GM04503 (cell line): ENCODE results near the gene IGSF9B.

ENCODE experiments used
- DNase-seq: peaks from one replicate; pipeline ENCODE4 v3.0.0-alpha.2; 2012; ENCODE audit warnings: low read depth

Gene IGSF9B

GRCh38 chr11:133900176-133901105 is 56.3 kb downstream of the IGSF9B start:
- DNase-seq, result no peak

DNA sequence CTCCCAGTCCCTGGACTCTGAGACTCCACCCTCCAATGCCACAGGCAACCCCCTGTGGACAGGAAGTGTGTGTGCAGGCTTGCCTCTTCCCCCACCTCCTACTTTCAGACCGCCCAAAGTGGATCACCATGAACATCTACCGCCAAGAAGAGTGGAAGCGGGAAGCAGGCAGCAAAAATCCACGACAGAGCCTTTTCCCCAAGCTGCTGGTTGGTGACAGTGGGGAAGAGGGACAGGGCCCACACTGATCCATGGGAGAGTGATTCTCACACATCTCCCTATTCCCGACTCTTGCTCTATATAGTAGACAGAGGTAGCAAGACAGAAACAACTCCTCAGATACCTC is 58.0 kb downstream of the IGSF9B start:
- DNase-seq, result no peak

DNA sequence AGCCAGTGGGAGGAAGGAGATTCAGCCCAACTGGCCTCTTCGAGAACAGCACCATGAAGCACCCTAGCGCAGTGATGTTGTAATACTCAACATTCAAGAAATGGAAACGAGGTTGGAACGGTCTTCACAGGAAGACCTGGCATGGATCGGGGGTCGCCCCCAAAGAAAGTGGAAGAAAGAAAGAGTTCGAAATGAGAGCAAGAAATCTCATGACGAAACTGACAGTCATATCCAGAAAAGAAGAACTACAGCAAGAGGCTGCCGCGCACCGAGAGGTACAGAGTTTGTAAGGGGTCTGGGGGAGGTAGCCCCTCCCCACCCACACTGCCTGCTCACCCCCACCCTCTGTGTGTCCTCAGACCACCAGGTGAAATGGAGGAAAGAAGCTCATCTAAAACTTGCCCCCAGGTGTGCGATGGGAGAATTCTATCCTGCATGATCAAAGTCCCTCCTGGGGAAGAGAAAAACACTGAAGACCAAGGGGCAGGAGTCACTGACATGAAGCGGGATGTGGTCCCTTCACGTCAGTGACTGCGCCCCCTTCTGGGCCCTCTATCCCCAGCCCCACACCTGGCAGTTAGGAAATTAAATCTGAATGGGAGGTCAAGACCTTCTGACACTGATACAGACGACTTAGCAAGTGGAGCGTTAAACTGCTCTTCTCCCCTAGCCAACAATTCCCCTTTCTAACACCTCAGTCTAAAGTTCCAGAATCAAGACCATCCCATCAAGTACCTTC is 58.6 kb downstream of the IGSF9B start:
- no peak for DNase-seq

DNA sequence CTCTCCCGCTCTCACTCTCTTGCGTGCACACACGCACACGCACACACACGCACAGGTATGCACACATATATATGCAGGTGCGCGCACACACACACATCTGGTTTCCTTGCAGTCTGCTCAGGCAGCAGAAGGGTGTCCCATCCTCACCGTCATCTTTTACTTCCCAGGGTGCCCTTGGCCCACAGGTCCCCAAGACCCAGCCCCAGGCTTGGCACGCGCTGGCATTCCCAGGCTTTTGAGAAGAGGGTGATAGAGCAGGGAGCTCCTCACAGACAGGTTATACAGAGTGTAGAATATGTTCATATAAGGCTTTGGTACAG is 59.5 kb downstream of the IGSF9B start:
- DNase-seq, result no peak

DNA sequence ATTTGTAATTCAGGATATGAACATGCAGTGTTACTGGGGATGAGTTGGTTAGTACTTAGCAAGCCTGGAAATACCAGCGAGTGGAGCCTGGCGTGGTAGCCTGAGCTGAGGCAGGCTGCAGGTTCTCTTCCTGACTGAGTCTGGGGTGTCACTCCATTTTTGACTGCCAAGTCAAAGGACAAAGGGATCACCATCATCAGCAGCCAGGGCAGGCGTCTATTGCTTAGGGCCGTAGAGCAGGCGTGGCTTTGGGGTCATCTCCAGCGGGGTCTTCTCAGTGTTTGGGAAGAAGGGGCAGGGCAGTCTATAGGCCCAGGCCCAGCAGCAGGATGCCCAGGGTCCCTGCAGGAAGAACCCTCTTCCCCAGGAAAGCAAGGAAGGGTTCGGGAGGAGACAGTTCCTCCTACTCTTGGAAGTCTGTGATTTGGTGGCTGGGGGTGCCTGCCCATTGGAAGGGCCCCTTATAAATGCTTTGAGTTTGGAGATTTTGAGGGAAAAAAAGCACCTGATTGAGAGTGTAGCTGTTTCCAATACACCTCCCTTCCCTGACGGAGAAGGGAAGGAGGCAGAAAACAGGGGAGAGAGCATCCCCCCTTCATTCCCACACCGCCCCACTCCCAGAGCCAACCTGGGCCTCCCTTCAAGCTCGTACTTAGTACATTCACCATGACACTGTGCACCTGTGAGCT is 60.0 kb downstream of the IGSF9B start:
- no peak for DNase-seq

- DNase-seq, result no peak
Measured at GRCh38 chr11:133896028-133896427, 60.7 kb downstream of the IGSF9B start.

GRCh38 chr11:133895551-133895950 is 61.2 kb downstream of the IGSF9B start:
- no peak for DNase-seq

DNA sequence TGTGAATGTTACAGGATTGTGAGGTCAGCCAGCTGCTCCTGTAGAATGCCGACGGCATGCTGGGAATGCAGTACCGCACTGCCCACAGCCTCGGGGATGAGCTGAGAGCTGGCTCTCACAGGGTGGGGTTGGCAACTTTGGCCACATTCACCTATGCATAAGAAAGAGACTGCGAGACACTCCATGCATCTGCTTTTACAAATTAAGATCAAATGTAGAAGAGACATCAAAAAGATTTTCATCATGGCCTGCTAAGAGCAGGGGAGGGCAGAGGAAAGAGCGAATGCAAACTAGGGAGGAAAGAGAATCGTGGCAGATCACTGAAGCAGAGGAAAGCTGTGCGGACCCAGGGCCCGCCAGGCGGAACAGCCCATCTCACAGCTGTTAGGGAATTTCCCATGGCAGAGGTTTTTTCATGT is 61.7 kb downstream of the IGSF9B start:
- DNase-seq, result no peak

- DNase-seq, result no peak
Measured at GRCh38 chr11:133893381-133893780, 63.4 kb downstream of the IGSF9B start.

DNA sequence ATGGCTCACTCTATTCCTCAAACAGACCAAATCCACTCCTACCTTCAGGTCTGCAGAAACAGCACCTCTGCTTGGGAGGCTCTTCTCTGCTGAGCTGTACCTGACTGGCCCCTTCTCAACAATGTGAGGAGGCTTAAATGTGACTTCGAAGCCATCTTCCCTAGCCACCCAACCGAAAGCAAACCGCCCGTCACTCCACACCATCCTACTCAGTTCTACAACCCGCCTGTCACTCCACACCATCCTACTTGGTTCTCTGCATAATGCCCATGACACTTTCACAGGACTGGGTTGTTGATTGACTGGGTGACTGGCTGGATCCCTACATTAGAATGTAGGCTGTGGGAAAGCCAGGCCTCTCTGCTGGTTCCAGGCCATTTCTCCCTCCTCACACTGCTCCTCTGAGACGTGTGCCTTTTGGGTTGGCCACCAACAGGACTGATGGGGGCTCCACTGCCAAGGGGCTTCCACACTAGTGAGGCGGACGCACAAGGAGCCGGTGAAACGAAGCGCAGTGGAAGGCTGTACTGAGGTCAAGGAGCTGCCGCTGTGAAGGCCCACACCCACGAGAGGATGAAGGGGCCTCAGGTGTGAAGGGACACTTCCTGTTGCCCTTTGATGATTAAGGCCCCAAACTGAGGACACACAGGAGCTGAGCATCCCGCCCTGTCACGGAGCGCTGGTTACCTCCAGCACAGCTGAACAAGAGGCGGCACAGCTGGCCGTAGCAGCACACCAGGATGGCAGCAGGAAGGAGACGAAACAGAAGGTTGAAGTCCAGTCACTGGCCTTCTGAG is 64.0 kb downstream of the IGSF9B start:
- no peak for DNase-seq

DNA sequence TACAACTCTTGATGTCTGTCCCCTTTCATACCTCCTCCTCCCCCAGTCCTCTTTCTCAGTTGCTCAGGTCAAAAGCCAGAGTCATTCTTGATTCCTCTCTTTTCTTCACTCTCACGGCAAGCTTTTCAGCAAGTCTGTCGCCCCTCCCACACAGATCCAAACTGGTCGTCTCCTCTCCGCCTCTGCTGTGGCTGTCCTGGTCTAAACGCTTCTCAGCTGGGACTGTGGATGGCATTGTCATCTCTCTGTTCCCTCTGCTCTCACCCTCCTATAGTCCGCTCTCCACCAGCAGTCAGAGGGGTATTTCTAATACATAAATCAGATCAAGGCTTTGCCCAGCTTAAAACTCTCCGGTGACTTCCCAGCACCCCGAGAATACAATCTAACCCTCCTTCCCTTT is 64.6 kb downstream of the IGSF9B start:
- no peak for DNase-seq

DNA sequence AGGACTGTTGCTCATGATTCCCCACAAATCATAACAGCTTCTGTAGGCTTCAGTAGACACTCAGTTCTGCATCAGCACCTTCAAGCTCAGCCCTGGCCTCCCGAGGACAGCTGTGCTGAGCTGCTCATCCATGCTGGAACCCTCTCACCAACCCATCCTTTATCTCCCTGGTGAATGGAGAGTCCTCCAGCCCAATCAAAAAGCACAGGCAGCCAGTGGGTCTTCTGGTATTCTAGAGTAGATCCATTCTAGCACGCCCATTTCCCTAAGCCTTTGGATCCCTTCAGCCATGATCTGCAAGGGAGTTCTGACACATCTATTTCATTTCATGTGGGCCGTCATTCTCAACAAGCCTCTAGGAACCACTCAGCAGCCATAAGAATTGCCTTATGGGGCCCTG is 66.9 kb downstream of the IGSF9B start:
- DNase-seq, result no peak

DNA sequence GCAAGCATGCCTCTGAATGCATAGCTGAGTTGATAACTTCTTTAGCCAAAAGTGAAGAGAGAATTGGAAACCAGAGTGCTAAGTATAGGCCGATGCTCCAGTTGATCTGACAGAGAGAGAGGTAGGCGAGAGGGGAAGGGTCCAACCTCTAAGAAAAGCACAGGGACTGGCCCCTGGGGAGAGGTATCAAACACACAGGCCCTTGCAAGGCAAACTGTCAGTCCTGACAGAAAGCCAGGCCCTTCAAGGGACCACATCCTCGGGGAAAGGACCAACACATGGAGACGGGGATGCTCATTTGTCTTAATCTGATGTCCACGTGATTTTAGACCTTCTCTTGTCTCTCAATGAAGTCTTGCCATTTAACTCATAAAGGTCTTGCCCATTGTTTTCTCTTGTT is 67.6 kb downstream of the IGSF9B start:
- no peak for DNase-seq

- no peak for DNase-seq
Measured at GRCh38 chr11:133887692-133888332, 69.0 kb downstream of the IGSF9B start.

DNA sequence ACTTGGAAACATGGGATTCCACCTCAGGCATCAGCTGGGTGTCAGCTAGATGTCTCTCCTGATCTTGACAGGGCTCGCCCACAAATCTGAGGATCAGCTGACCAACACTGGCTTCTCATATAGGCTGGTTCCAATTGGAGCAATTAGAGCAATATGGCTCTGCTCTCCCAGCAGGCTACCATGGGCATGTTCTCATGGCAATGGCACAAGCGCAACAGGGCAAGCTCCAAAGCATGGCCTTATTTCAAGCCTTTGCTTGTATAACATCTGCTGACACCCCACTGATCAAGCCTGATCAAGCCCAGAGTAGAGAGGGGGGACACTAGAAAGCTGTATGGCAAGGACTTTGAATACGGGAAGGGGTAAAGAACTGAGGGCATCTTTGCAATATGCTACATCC is 70.7 kb downstream of the IGSF9B start:
- no peak for DNase-seq

DNA sequence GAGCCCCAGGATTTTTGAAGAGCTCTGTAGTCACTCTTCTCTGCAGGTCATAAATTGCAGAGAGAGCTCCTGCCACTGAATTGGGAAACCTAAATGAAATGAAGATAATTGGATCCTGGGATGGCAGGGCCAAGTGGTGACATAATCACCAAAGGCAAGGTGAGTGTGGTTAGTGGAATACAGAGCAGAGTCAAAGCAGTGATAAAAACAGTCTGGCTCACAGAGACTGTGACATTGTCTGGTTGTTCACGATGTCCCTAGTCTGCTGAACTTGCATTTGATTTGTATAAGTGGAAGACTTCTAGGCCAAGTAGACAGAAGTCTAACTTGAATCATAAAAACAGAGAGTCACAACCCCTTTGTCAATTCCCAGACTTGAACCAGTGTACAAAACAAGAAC is 84.6 kb downstream of the IGSF9B start:
- DNase-seq, result no peak

GRCh38 chr11:133867456-133867855 is 89.3 kb downstream of the IGSF9B start:
- no peak for DNase-seq

DNA sequence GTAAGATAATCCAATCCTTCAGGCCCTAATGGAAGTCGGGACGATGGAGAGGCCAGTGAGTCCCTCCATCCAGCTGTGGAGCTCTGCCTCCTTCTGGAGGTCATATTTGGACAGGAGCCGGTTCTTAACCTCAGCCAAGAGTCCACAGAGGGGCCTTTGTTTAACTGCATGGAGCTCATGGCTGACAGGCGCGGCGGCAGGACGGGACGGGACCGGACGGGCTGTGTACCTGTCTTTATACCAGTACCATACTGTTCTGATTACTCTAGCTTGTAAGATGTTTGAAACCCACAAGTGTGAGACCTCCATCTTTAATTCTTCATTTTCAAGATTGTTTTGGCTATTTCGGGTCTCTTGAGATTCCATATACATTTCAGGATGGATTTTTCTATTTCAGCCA is 91.3 kb downstream of the IGSF9B start:
- no peak for DNase-seq

- DNase-seq, result no peak
Measured at GRCh38 chr11:133864756-133865155, 92.0 kb downstream of the IGSF9B start.

GRCh38 chr11:133860151-133860550 is 96.6 kb downstream of the IGSF9B start:
- DNase-seq, result no peak
